ENCODE results near the gene TMCC2. TPM values are rescaled to one million over a fixed set of nuclear protein-coding genes. Genes with fewer than 3 reads are reported as not detected.
A peak's percentile ranks its signal among the peaks of the same experiment; 100 is the strongest.
"Not testable (repeated sequence)": the region's sequence is repeated elsewhere in the genome, so short reads cannot be mapped to it uniquely, and the experiment has no call there.

TMCC2 gene
- total RNA-seq, 1 experiment from 2014 or later, result 5.2 TPM

GRCh38 chr1:205285381-205286101 is 57.8 kb downstream of the TMCC2 start:
- Histone ChIP-seq H3K27me3 (no peaks in the 10 kb centered on the region), H3K36me3 (no peaks in the 10 kb centered on the region), H3K9me3 (replicated peaks) (no peaks in the 10 kb centered on the region), H3K27ac (peak overlapping the region; percentile 68), H3K4me1 (peaks cover 55% of the 10 kb centered on the region), H3K4me3 (no peak overlapping the region)
- peak; percentile 45 to 49 for DNase-seq

DNA sequence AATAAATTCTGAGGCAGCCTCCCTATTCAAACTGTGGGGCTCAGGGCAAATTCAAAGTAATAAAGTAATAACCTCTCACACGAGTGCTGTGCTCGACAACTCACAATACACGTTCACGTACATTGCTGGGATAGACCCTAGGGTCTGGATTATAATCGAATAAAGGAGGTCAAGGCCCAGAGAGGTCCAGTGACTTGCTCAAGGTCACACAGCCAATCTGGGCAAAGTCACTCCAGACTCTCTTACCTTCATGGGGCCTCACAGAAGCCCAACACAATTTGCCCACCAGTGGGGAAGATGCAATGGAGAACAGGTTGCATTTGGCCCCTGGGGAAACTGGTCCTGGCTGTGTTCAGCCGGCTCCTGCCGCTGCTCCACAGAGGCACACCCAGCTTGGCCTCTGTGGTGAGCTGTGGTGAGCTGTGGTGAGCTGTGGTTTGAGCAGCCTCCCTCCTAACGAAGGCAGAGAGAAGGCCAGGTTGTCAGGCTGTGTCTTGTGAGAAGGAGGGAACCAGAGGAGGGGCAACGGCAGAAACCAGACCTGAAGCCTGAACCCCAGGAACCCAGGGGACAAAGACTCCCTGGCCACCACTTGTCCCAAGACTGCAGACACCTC is 58.7 kb downstream of the TMCC2 start:
- DNase-seq, result peak in 1 of 2 experiments; percentile 35
- Histone ChIP-seq H3K4me3 (no peak overlapping the region), H3K27ac (peak overlapping the region; percentile 68; the same call in 1 of the 2 replicates), H3K4me1 (peaks cover 55% of the 10 kb centered on the region), H3K27me3 (no peaks in the 10 kb centered on the region), H3K36me3 (no peaks in the 10 kb centered on the region), H3K9me3 (replicated peaks) (no peaks in the 10 kb centered on the region)

DNA sequence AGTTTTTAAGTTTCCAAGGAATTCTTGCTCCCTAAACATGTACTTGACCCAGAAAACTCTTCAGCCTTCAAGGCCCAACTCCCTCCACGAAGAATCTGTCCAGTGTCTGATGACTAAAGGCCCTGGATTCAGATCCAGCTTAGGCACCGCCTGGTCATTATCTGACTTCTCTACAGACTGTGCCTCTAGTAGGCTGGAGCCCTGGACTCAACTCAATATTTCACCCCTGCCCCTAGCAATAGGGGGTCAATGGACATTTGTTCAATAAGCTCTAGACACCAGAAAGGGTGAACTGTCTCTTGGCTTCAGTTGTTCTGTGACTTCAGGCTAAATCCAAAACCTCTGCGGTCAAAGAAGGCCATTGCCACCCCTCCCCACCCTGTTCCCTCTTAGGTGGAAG is 59.3 kb downstream of the TMCC2 start:
- peaks cover 55% of the 10 kb centered on the region for H3K4me1 ChIP-seq

DNA sequence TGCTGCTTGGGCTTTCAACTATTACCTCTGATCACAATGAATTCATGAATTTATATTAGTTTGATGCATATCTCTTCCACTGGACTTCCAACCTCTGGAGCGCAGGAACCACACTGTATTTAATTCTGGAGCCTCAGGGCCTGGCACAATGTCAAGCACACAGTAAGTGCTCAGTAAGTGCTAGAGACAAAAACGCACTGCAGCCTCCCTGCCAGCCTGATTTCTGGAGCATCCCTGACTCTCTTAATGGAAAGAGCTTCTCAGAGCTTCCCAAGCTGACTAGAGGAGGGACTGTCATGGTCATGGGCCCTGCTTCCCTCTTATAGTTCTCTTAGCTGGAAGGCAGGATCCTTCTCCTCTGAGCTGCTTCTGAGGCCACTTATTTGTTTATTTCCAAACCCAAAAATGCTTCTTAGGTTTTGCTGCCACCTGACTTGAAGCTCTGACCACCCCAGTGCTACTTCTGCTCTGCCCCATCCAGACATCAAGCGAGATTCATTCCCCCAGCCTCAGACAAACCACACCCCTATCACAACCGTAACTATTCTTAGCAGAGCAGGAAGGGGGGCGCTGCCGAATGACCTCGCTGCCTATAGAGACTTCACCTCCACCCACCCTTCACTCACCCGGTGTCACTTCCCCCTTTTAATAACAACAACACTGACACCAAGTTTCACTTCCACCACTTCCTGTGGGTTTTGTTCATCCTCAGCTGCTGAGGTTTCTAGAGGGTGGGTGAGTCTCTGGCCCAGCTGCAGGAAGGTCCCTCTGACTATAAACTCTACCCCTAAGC is 60.2 kb downstream of the TMCC2 start:
- H3K27me3 ChIP-seq, result no peaks in the 10 kb centered on the region
- H3K4me3 ChIP-seq, result no peak overlapping the region
- peak overlapping the region; percentile 8; the same call in 1 of the 2 replicates for H3K27ac ChIP-seq
- no peaks in the 10 kb centered on the region for H3K36me3 ChIP-seq
- peaks cover 55% of the 10 kb centered on the region for H3K4me1 ChIP-seq
- no peaks in the 10 kb centered on the region for H3K9me3 ChIP-seq (replicated peaks)
- DNase-seq, result peak; percentile 73 to 83

More for the DNA sequence above, 59.3 kb downstream of the TMCC2 start:
- H3K9me3 ChIP-seq (replicated peaks), result no peaks in the 10 kb centered on the region
- no peaks in the 10 kb centered on the region for H3K36me3 ChIP-seq
- H3K27ac ChIP-seq, result no peak overlapping the region
- DNase-seq, result no peak
- H3K4me3 ChIP-seq, result no peak overlapping the region
- H3K27me3 ChIP-seq, result no peaks in the 10 kb centered on the region

DNA sequence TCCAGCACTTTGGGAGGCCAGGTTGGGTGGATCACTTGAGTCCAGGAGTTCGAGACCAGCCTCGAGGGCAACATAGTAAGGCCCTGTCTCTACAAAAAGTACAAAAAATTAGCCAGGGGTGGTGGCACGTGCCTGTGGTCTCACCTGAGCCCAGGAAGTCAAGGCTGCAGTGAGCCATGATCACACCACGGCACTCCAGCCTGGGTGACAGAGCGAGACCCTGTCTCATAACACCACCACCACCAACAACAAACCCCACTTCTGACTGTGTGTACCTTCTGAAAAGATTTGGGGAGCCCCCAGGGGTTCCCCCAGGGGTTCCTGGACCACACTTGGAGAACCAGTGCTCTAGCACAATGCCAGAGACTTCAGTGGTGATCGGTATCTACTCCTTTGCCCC is 63.9 kb downstream of the TMCC2 start:
- Histone ChIP-seq H3K36me3 (no peaks in the 10 kb centered on the region), H3K4me3 (no peak overlapping the region), H3K9me3 (replicated peaks) (no peaks in the 10 kb centered on the region), H3K27me3 (no peaks in the 10 kb centered on the region), H3K27ac (no peak overlapping the region), H3K4me1 (peaks cover 47% of the 10 kb centered on the region)
- no peak for DNase-seq

- no peak for DNase-seq
- H3K36me3 ChIP-seq, result no peaks in the 10 kb centered on the region
- H3K27me3 ChIP-seq, result no peaks in the 10 kb centered on the region
- H3K27ac ChIP-seq, result peak overlapping the region; percentile 59
- H3K4me3 ChIP-seq, result no peak overlapping the region
- H3K4me1 ChIP-seq, result peaks cover 44% of the 10 kb centered on the region
- H3K9me3 ChIP-seq (replicated peaks), result no peaks in the 10 kb centered on the region
These were observed 65.8 kb downstream of the TMCC2 start for GRCh38 chr1:205293350-205294074.

- Histone ChIP-seq H3K4me3 (no peak overlapping the region), H3K9me3 (replicated peaks) (no peaks in the 10 kb centered on the region), H3K27ac (peak overlapping the region; percentile 59), H3K27me3 (no peaks in the 10 kb centered on the region), H3K36me3 (no peaks in the 10 kb centered on the region), H3K4me1 (peaks cover 45% of the 10 kb centered on the region)
- peak; percentile 89 to 92 for DNase-seq
These were observed 66.6 kb downstream of the TMCC2 start for GRCh38 chr1:205294175-205294917.

DNA sequence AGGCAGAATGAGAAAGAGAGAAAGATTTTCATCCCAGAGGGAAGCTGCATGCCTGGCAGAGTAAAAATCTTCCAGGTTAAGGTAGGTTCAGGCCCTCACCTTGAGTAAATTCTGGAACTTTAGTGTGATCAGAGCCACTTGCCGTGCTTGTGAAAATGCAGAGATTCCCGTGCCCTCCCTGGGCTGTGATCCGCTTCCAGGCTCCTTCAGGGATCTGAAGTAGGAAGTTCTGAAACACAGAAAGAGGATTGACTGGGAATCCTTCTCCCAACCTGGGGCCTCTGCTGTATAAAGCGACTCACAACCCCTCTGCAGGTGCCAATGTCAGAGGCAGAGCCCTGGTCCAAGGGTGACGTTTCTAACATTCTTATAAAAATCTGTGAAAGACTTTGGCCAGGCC is 67.2 kb downstream of the TMCC2 start:
- H3K9me3 ChIP-seq (replicated peaks), result no peaks in the 10 kb centered on the region
- H3K27ac ChIP-seq, result peak overlapping the region; percentile 59
- no peaks in the 10 kb centered on the region for H3K36me3 ChIP-seq
- no peaks in the 10 kb centered on the region for H3K27me3 ChIP-seq
- peaks cover 47% of the 10 kb centered on the region for H3K4me1 ChIP-seq
- H3K4me3 ChIP-seq, result no peak overlapping the region
- no peak for DNase-seq

- H3K4me3 ChIP-seq, result no peak overlapping the region
- H3K4me1 ChIP-seq, result peaks cover 57% of the 10 kb centered on the region
- H3K27ac ChIP-seq, result no peak overlapping the region
- no peaks in the 10 kb centered on the region for H3K36me3 ChIP-seq
- H3K27me3 ChIP-seq, result no peaks in the 10 kb centered on the region
- DNase-seq, result no peak
- H3K9me3 ChIP-seq (replicated peaks), result no peaks in the 10 kb centered on the region
These were observed 68.4 kb downstream of the TMCC2 start for GRCh38 chr1:205296154-205296553.

DNA sequence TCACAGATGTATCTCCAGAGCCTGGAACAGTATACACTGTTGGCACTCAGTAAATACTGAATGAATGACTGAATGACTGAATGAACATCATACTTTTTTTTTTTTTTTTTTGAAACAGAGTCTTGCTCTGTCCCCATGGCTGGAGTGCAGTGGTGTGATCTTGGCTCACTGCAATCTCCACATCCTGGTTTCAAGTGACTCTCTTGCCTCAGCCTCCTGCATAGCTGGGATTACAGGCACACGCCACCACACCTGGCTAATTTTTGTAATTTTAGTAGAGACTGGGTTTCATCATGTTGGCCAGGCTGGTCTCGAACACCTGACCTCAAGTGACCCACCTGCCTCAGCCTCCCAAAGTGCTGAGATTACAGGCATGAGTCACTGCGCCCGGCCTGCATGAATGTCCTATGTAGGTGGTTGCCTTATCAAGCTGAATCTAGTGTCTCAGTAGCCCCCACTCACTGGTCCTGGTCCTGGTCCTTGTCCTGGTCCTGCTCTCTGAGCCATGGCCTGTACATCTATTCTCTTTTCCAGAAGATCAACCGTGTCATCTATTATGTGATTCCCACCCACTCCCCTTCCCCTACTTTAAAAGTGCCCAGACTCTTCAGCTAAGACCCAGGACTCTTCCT is 69.9 kb downstream of the TMCC2 start:
- Histone ChIP-seq H3K4me1 (peaks cover 68% of the 10 kb centered on the region), H3K27ac (peak overlapping the region; percentile 65)
- not testable (repeated sequence) for H3K9me3 ChIP-seq (replicated peaks); H3K4me3 ChIP-seq; DNase-seq; H3K36me3 ChIP-seq; H3K27me3 ChIP-seq

DNA sequence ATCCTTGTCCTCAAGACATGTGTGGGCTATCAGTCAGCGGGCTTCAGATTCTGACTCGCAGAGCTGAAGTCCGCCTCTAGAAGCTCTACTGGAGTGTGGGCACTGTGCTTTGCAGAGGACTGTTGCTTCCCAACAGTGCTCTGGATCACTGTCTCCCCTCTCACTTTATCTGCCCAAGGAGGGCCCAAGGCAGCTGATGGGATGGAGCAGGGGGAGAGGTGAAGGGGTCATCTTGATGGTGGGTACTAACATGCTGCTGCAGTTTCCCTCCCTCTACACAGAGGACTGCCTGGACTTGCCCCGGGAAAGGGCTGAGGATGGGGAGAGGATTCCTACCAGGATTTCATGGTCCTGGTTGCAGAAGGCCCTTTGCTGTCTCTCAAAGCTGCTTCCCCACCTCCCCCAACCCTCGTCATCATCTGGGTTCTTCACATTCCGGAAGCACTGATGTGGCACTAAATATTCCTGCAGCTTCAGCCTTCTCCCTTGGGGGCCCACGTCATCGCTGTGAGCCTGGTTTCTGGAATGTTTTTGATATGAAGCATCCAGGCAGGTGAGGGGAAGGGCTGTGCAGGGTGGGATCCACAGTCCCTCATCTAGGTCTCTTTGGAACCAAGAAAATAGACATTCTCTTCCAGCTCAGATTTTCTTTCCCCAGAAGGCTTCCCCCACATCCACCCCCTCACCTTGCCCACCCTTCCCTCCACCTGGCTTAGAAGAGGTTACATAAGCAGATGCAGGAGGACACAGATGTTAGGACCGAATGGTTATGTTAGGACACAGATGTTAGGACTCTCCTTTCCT is 70.6 kb downstream of the TMCC2 start:
- peak; percentile 89 to 93 for DNase-seq
- peaks cover 65% of the 10 kb centered on the region for H3K4me1 ChIP-seq
- peak overlapping the region; percentile 65 for H3K27ac ChIP-seq
- no peaks in the 10 kb centered on the region for H3K9me3 ChIP-seq (replicated peaks)
- peaks cover under 1% of the 10 kb centered on the region; the same call in 1 of the 2 replicates for H3K36me3 ChIP-seq
- no peaks in the 10 kb centered on the region for H3K27me3 ChIP-seq
- H3K4me3 ChIP-seq, result no peak overlapping the region

GRCh38 chr1:205300149-205300548 is 72.4 kb downstream of the TMCC2 start:
- H3K4me3 ChIP-seq, result no peak overlapping the region

More at GRCh38 chr1:205300149-205300548, 72.4 kb downstream of the TMCC2 start:
- Histone ChIP-seq H3K9me3 (replicated peaks) (no peaks in the 10 kb centered on the region), H3K36me3 (peaks cover 10% of the 10 kb centered on the region), H3K27me3 (no peaks in the 10 kb centered on the region), H3K4me1 (peaks cover 48% of the 10 kb centered on the region), H3K27ac (no peak overlapping the region; the same call in 1 of the 2 replicates)
- DNase-seq, result no peak
